ENCODE results near the gene USP40. TPM values are rescaled to one million over a fixed set of nuclear protein-coding genes. Genes with fewer than 3 reads are reported as not detected.

USP40 gene
- total and polyA plus RNA-seq, 2 experiments from 2014 or later, result 5.7 to 11.7 TPM

DNA sequence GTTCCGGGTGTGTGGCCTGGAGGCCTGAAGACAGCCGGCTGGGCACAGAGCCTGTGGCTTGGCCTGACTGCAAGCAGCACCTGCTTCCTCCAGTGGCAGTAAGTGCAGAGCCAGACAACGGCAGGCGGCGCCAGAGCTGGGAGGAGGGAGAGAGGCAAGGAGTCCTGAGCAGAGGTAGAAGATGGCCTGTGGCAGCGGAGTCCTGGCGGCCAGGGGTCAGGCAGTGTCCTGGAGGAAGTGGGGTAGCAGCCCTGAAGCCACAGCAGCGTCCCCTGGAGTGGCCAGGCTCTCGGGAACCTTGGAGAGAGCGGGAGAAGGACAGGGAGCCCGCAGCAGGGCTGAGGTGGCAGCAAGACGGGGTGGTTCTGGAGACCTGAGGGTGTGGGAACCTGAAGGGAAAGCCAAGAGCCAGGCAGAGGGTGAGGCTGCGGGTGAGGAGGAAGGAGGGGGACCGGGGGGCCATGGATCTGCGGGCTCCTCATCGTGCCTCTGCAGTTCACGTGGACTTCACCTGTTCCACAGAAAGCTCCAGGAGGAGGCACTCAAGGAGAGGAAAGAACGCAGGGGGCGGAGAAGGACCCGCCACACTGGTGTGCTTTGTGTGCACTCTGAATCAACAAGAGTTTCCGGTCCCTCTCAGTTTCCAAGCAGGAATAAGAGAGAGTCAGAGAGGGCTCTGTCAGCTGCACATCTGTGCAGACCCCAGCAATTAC, 85.9 kb downstream of the USP40 start:
- H3K4me3 Mint-ChIP-seq, result no peak overlapping the region
- peaks cover 19% of the 10 kb centered on the region for H3K9me3 Mint-ChIP-seq

DNA sequence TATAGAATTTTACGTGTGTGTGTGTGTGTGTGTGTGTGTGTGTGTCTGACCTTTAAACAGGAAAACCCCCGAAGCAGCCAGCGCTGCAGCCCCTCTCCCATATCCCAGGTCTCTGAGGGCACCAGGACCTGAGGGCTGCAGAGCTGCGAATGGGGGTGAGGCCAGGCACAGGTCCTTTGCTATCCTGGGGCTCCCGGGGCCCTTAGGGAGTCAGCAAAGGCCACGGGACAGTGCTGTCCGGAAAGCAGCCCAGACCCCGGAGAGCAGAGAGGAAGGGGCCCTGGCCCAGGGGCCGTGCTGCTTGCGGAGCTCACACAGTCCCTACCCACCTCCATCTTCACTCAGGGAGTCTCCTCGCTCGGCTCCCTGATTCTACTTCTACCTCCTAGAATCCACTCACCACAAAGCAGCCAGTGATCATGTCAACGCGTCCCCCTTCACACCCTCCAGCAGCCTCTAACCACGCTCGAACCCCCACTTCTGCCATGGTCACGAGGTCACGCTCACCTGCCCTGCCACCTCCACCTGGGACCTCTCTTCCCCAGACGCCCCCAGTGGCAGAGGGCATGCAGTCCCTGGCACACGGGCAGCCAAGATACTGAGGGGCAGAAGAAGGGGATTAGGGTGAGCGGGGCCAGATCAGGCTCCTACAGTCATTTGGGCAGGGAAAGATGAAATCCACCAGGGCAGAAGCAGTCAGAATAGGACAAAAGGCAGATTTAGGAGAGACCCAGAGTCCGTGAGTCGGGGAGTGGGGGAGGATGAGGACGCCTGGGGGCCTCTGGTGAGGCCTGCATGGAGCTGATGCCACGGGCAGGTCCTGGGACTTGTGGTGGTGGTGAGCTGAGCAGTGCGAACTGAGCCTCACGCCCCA, 86.7 kb downstream of the USP40 start:
- H3K4me3 Mint-ChIP-seq, result no peak overlapping the region
- ATAC-seq, result peak; percentile 38
- TF ChIP-seq POLR2AphosphoS5 (IDR thresholded peaks at IDR 0.05; ENCODE audit: low read depth) (no peak), EZH2 (IDR thresholded peaks at IDR 0.05; ENCODE audit: low read depth, unreplicated experiment) (no peak), NANOG (IDR thresholded peaks at IDR 0.05; ENCODE audit: borderline replicate concordance) (no peak), ZNF114 (CRISPR knock-in tag; IDR thresholded peaks at IDR 0.05) (no peak), ZNF331 (CRISPR knock-in tag; IDR thresholded peaks at IDR 0.05; ENCODE audit: low read depth) (no peak)
- TF ChIP-seq, protein P1, sequence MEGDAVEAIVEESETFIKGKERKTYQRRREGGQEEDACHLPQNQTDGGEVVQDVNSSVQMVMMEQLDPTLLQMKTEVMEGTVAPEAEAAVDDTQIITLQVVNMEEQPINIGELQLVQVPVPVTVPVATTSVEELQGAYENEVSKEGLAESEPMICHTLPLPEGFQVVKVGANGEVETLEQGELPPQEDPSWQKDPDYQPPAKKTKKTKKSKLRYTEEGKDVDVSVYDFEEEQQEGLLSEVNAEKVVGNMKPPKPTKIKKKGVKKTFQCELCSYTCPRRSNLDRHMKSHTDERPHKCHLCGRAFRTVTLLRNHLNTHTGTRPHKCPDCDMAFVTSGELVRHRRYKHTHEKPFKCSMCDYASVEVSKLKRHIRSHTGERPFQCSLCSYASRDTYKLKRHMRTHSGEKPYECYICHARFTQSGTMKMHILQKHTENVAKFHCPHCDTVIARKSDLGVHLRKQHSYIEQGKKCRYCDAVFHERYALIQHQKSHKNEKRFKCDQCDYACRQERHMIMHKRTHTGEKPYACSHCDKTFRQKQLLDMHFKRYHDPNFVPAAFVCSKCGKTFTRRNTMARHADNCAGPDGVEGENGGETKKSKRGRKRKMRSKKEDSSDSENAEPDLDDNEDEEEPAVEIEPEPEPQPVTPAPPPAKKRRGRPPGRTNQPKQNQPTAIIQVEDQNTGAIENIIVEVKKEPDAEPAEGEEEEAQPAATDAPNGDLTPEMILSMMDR (conservative IDR thresholded peaks at IDR 0.05; ENCODE audit: low read depth in 2 of 2), result peak; percentile 18 to 21; a peak in 2 of 4 replicates

More for the DNA sequence above, 85.9 kb downstream of the USP40 start:
- H3K4me3 ChIP-seq, result no peak overlapping the region
- H3K27ac ChIP-seq (ENCODE audit: low read depth), result no peak overlapping the region
- H3K27me3 ChIP-seq (ENCODE audit: insufficient read depth), result no peaks in the 10 kb centered on the region
- H3K4me2 ChIP-seq, result no peak overlapping the region
- H3F3A ChIP-seq (replicated peaks; ENCODE audit: low read depth), result no peaks in the 10 kb centered on the region
- no peak for DNase-seq (ENCODE audit: low spot score)
- peaks cover 6% of the 10 kb centered on the region; the same call in 1 of the 2 replicates for H3K36me3 ChIP-seq (ENCODE audit: insufficient read depth)
- H3K4me1 ChIP-seq (ENCODE audit: insufficient read depth), result no peaks in the 10 kb centered on the region
- Mint-ChIP-seq H3K36me3 (ENCODE audit: low read depth) (peaks cover 43% of the 10 kb centered on the region), H3K27me3 (ENCODE audit: insufficient read depth, low read depth, poor library complexity) (peaks cover 5% of the 10 kb centered on the region), H3K4me1 (no peaks in the 10 kb centered on the region), H3K27ac (no peak overlapping the region)
- TF ChIP-seq CREB1 (CRISPR knock-in tag; IDR thresholded peaks at IDR 0.05; ENCODE audit: low read depth), result no peak
- TF ChIP-seq, protein P1 (conservative IDR thresholded peaks at IDR 0.05; ENCODE audit: low read depth in 2 of 2), result peak in 1 of 2 experiments; percentile 42; a peak in 2 of 4 replicates
- no peaks in the 10 kb centered on the region for H3K79me2 ChIP-seq (replicated peaks; ENCODE audit: insufficient read depth)
- peak; percentile 45 for ATAC-seq
- H2AFZ ChIP-seq, result no peak overlapping the region
- no peaks in the 10 kb centered on the region for H3K9me2 ChIP-seq (ENCODE audit: insufficient read depth)
- H4K20me1 ChIP-seq (replicated peaks; ENCODE audit: insufficient read depth), result no peaks in the 10 kb centered on the region

More for the DNA sequence above, 86.7 kb downstream of the USP40 start:
- H3K79me2 ChIP-seq (replicated peaks; ENCODE audit: insufficient read depth), result no peaks in the 10 kb centered on the region
- no peak for DNase-seq (ENCODE audit: low spot score)
- H3F3A ChIP-seq (replicated peaks; ENCODE audit: low read depth), result no peaks in the 10 kb centered on the region
- Mint-ChIP-seq H3K9me3 (peaks cover 19% of the 10 kb centered on the region), H3K27ac (no peak overlapping the region), H3K4me1 (no peaks in the 10 kb centered on the region), H3K36me3 (ENCODE audit: low read depth) (peaks cover 37% of the 10 kb centered on the region), H3K27me3 (ENCODE audit: insufficient read depth, low read depth, poor library complexity) (peaks cover 5% of the 10 kb centered on the region)
- no peaks in the 10 kb centered on the region for H4K20me1 ChIP-seq (replicated peaks; ENCODE audit: insufficient read depth)
- no peaks in the 10 kb centered on the region for H3K27me3 ChIP-seq (ENCODE audit: insufficient read depth)
- peaks cover 6% of the 10 kb centered on the region; the same call in 1 of the 2 replicates for H3K36me3 ChIP-seq (ENCODE audit: insufficient read depth)
- H3K4me3 ChIP-seq, result no peak overlapping the region
- no peaks in the 10 kb centered on the region for H3K4me1 ChIP-seq (ENCODE audit: insufficient read depth)
- H3K4me2 ChIP-seq, result no peak overlapping the region
- H2AFZ ChIP-seq, result no peak overlapping the region
- H3K9me2 ChIP-seq (ENCODE audit: insufficient read depth), result no peaks in the 10 kb centered on the region
- no peak overlapping the region for H3K27ac ChIP-seq (ENCODE audit: low read depth)

Data from GM23338 (cell line).